Activated CD4-positive, alpha-beta T cell treated with anti-CD3 and anti-CD28 coated beads, Interleukin-2, amount 50 U/mL, for 24 hours (primary cell): ENCODE measurements around the gene MRM2.

Source experiments
- DNase-seq, 2 donors: peaks; one replicate each; pipeline ENCODE4 v3.0.0-alpha.2; 2020; ENCODE audit warnings: low read depth in 1 of 2, low spot score in 1 of 2

MRM2 gene

DNA sequence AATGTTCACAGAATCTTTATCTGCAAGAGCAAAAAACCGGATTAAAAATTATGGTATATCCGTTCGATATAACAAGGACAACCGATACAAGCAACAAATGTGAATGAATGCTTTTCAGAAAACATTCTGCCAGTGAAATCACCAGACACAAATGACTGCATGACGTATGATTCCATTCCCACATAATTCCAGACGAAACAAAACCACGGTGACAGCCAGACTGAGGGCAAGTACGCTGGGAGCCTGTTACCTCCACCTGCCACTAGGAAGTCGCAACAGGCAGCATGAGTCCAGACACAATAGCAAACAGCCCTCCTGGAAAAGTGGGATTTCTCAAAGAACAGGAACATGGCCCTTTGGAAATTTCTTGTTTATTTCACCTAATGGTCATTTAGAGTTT, 51.0 kb downstream of the MRM2 start:
- no peak for DNase-seq

DNA sequence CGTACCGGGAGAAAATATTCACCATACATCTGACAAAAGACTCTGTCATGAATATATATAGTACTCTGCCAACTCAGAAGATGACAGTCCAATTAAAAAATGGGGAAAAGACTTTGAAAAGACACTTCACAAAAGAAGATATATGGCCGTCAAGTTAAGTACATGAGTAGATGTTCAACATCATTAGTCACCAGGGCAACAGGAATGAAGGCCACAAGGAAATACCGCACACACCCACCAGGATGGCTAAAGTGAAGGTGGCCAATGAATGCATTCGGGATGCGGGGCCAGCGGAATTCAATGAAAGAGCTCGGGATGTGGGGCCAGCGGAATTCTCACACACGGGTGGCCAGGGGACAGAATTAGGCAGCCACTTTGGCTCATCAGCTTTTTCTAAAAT, 51.5 kb downstream of the MRM2 start:
- DNase-seq: no peak

DNA sequence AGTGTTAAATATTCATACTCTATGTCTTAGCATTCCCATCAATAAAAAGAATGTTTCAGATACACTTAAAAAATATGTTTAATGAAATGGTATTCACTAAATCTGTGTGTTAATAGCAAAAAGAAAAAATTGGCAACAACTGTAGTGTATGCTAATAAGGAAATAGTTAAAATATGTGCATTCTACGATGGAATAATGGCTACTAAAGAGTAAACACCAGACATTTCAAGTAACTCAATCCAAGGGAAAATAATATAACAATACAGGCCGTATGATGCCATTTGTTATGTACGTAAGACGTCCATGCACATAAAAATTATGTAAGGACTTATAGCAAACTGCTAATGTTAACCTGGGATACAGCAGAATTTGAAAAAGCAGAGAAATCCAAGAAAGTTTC, 55.8 kb downstream of the MRM2 start:
- no peak for DNase-seq

DNA sequence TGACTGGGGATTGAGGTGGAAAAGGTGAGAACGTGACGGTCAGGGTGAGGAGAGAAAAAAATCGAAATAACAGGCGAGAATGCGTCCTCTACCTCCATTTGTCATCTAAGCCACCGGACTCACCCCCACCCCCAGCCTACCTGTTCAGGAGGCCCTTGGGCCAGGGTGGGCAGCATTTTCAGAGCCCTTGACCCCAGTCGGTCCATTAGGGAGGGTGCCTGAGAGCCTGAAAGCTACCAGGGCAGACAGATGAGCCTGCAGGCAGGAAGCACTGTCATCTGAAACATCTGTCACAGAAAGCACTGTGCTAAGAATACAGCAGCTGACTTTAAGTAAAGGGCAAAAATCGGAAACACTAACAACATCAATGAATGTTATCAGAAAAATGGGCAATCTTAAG, 56.3 kb downstream of the MRM2 start:
- no peak for DNase-seq
